Activated CD8-positive, alpha-beta memory T cell treated with anti-CD3 and anti-CD28 coated beads, Interleukin-2, amount 50 U/mL, for 24 hours (primary cell): Measurements from ENCODE around the gene MREG.

Source experiments
- DNase-seq: peaks from one replicate; pipeline ENCODE4 v3.0.0-alpha.2; 2020; ENCODE audit errors: extremely low read depth

MREG gene

DNA sequence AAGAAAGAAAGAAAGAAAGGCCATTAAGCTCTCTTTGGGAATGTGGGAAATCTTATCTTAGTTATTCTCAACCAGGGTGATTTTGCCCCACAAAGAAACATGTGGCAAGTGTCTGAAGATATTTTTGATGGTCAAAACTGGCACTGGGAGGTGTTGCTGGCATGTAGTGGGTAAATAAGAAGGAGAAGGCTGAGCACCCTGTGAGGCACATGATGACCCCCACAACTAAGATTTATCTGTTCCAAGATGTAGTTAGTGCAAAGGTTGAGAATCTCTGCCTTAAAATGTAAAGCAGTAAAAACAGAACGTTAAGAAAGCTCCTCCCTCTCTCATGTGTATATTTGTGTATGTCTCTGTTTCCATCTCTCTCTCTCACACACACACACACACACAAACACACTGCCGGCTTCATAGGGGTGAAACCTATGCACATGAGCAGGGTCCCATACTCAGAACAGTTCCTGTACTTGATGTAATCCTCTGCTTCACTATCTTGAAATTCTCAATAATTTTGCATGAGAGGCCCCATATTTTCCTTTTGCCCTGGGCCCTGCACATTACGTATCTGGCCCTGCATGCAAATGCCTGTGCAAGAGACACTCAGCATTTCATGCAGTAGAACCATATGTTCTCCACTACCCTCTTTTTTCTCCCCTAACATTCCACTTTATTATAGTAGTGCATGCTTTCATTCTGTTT is 94.3 kb downstream of the MREG start:
- no peak for DNase-seq

- DNase-seq = no peak
These were observed 95.3 kb downstream of the MREG start for GRCh38 chr2:215917953-215918620.

GRCh38 chr2:215915441-215915840 is 97.9 kb downstream of the MREG start:
- DNase-seq = no peak

DNA sequence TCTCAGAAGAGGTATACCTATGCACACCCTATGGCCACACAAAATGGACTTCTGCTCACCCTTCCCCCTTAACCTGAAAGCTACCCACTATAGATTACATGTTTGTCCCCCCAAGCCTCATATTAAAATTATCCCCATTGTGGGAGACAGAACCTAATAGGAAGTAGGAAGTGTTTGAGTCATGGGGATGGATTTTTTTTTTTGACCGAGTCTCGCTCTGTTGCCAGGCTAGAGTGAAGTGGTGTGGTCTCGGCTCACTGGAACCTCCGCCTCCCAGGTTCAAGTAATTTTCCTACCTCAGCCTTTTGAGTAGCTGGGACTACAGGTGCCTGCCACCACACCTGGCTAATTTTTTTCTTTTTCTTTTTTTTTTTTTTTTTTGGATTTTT is 98.6 kb downstream of the MREG start:
- DNase-seq = no peak

DNA sequence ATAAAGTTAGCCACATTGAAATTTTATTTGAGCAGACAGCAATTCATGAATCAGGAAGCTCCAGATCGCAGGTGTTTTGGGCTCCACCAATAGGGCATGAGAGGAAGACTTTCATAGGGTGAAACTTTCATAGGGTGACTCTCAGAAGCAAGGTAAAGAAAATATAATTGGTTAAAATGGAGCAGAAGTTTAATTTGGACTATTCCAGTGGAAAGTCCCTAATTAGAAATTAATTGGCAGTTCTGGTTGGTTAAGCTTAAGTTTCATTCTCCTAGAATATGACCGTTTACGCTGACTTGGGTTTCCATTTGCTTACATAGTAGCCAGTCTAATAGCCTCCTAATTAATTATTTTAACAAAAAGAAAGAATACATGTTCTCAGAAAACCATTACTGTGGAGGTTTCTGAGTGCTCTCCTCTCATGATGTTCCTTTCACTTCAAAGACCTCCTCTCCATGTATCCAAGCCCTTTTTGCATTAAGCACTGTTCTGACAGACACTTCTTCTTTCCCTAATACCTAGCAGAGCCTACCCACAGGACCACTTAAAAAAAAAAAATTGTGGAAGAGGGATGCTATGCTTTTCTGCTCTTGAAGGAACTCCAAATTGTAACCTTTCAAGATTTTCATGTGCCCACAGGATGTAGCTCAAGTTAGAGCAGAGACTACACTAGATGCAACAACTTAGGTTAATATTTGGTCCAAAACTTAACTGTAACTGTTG is 99.1 kb downstream of the MREG start:
- no peak for DNase-seq

GRCh38 chr2:215912299-215912842 is 101.0 kb downstream of the MREG start:
- no peak for DNase-seq

GRCh38 chr2:215911301-215912085 is 101.9 kb downstream of the MREG start:
- DNase-seq = no peak

- DNase-seq = no peak
These were observed 103.2 kb downstream of the MREG start for GRCh38 chr2:215910180-215910579.

DNA sequence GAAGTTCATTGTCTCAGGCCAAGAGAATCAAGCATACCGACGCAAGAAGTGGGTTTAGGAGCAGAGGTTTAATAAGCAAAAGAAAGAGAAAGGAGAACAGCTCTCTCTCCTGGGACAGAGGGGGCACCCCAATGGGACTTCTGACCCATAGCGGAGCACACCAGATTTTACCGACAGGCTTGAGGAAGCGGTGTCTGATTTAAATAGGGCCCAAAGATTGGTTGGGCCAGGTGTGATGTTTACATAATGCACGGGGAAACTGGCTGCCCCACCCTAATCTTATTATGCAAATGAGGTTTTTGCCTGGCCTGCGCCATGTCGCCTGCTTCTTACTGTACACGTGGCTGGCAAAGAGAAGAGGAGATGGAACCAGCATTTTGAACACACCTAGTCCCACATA is 106.2 kb downstream of the MREG start:
- DNase-seq = no peak

GRCh38 chr2:215906458-215906857 is 106.9 kb downstream of the MREG start:
- no peak for DNase-seq

- no peak for DNase-seq
These were observed 107.7 kb downstream of the MREG start for GRCh38 chr2:215905691-215906090.

GRCh38 chr2:215904101-215904500 is 109.2 kb downstream of the MREG start:
- DNase-seq = no peak

GRCh38 chr2:215903203-215903602 is 110.1 kb downstream of the MREG start:
- no peak for DNase-seq

DNA sequence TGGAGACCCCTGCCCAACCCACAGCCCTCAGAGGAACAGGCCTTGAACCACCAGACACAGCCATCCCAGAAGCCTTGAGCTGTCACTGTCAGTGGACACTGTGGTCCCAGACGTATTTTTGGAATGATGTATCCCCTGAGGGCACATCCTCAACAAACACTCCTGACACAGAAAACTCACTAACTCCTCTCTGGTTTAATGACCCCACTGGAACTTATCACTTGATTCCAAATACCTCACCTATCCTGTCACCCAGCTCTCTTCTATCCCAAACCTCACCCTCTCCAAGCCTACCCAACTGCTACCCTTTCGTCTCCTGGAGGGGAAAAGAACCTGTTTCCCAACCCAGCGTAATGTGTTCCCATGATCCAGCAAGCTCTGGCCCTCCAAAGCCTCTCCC is 111.6 kb downstream of the MREG start:
- no peak for DNase-seq

DNA sequence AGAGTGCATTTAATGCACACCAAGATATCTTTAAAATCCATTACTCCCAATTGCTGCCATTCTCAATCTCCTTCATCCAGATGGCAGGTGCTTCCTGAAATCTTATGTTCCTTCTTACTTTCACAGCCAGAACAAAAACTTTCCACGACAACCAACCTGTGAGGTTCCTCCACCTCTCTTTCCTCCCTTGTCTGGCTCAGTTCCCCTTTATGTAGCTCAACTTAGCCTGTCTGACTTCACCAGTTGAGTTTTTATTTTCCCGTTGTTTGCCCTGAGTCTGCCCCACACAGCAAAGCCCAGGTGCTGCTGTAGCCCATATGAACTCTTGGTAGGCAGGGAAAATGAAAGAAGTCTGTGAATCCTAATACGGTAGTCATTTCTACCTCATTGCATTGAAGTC is 112.5 kb downstream of the MREG start:
- no peak for DNase-seq

- DNase-seq = no peak
These were observed 113.1 kb downstream of the MREG start for GRCh38 chr2:215900203-215900611.

DNA sequence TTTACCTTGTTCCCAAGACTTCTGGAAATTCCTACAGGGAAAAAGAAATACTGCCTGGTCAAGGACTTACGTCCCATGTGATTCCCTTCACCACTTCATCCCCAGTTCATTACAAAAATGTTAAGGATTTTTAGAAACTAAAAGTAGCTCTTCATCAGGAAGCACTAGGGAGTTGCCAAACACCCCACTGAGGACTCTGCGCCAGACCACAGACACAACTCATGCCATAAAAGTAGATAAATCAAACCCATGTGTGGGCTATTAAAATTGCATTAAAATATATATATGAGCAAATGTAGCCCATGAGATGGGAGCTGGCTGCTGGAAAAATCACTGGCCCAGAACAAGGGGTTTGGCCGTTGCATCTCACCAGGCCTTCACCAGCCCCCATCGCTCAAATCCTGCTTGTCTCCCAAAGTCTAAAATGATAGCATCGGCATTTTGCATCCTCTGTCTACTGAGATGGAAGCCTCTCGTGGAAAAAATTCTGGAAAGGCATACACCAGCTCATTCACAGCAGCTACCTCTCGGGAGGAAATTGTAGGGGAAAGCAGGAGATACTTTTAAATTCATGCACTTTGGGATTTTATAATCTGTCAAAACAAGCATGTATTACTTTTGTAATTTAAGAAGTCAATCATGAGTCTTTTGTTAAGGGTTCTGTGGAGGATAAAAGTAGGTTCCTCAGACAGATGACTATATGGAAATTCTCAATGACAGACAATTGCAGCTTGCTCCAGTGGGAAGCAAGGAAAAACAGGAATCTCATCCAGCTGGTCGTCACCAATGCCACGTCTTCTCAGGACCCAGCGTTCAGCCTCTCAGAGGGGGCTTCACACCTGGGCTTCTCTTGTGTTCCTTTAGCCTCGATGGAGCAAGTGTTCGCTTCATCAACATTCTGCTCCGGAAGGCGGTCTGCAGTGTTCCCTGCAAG is 113.9 kb downstream of the MREG start:
- no peak for DNase-seq

DNA sequence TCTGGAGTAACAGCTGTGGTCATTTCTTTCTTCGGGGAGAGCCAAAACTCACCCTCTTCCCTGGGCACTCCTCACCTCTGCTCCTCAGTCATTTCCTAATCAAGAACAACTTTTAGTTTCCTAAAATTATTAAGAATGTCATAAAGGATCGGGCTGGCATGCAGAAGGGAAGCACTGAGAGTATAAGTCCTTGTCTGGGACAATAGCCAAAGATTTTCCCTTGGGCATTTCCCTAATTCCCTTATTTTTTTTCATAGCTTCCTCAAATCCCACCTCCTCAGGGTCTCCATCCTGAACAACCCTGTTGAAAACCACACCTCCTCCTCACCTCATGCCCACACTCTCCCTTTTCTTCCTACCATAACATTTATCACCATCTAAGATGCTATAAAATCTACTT is 115.0 kb downstream of the MREG start:
- no peak for DNase-seq

GRCh38 chr2:215896921-215897320 is 116.4 kb downstream of the MREG start:
- DNase-seq = no peak

- DNase-seq = no peak
These were observed 118.0 kb downstream of the MREG start for GRCh38 chr2:215895330-215895729.
